Adrenal gland (tissue), 5 donors: ENCODE data around the gene ANKRD13A.

ENCODE experiments used
- CTCF ChIP-seq, 6 experiments: fragments of 450-650 bp in 4 of 6; fragments of 200-600 bp in 2 of 6; sonication (generic) in 1 of 6; IDR thresholded peaks; 1 replicate in 5 of 6; 2 replicates in 1 of 6; pipeline versions ENCODE4 v1.5.1 to v1.8.0; 2016 to 2021; ENCODE audit warnings: antibody characterized with exemption in 6 of 6, mild to moderate bottlenecking in 2 of 6, moderate library complexity in 1 of 6
- POLR2A ChIP-seq, 2 donors: fragments of 450-650 bp; IDR thresholded peaks; one replicate each; pipeline ENCODE4 v1.6.1; 2017; ENCODE audit warnings: antibody characterized with exemption in 2 of 2, mild to moderate bottlenecking in 2 of 2, moderate library complexity in 1 of 2
- donor health status: DM: no; HTN: no; CAD: no.

DNA sequence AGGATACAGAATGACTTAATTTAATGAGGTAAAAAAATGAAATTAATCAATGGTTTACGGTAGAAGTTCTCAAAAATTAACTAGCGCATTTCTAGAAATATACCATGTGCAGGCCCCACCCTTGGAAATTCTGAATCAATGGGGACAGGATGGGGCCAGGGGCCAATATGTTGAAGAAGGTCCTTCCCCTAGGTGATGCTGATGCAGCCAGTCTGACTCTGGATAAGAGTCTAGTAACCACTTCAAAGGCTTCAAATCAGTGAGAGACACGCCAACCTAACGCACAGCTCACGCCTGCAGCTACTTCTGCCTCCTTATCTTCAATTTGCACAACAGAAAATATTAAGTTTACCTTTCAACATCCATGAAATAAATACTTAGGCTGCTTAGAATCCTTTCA lies 17.9 kb upstream of the ANKRD13A start:
- TF ChIP-seq CTCF (IDR thresholded peaks at IDR 0.05): no peak
- no peak for TF ChIP-seq POLR2A (IDR thresholded peaks at IDR 0.05)
